IPS-11a (cell line): ENCODE measurements around the gene DQX1.
"Not testable (repeated sequence)": the region's sequence is repeated elsewhere in the genome, so short reads cannot be mapped to it uniquely, and the experiment has no call there.

Experiments
- H3K4me3 ChIP-seq: one replicate; pipeline ENCODE4 v1.5.1; 2013; ENCODE audit warnings: low read depth, low read length, control low read depth

The DQX1 gene, protein sequence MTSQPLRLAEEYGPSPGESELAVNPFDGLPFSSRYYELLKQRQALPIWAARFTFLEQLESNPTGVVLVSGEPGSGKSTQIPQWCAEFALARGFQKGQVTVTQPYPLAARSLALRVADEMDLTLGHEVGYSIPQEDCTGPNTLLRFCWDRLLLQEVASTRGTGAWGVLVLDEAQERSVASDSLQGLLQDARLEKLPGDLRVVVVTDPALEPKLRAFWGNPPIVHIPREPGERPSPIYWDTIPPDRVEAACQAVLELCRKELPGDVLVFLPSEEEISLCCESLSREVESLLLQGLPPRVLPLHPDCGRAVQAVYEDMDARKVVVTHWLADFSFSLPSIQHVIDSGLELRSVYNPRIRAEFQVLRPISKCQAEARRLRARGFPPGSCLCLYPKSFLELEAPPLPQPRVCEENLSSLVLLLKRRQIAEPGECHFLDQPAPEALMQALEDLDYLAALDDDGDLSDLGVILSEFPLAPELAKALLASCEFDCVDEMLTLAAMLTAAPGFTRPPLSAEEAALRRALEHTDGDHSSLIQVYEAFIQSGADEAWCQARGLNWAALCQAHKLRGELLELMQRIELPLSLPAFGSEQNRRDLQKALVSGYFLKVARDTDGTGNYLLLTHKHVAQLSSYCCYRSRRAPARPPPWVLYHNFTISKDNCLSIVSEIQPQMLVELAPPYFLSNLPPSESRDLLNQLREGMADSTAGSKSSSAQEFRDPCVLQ

GRCh38 chr2:74525717-74526648, at the start of gene DQX1:
Gene DQX1 (minus strand): TSS chr2:74526231. CDS start chr2:74525729, 502 bp downstream.
- H3K4me3 ChIP-seq = no peak within 1 kb of the TSS

- H3K4me3 ChIP-seq = no peak overlapping the region
Observed at GRCh38 chr2:74575320-74575719, 49.3 kb upstream of the DQX1 start.

GRCh38 chr2:74573747-74574562, 47.9 kb upstream of the DQX1 start:
- no peak overlapping the region for H3K4me3 ChIP-seq

GRCh38 chr2:74572178-74572925, 46.3 kb upstream of the DQX1 start:
- H3K4me3 ChIP-seq = no peak overlapping the region

GRCh38 chr2:74571058-74571457, 45.0 kb upstream of the DQX1 start:
- no peak overlapping the region for H3K4me3 ChIP-seq

GRCh38 chr2:74569686-74570085, 43.7 kb upstream of the DQX1 start:
- no peak overlapping the region for H3K4me3 ChIP-seq

GRCh38 chr2:74567881-74568280, 41.9 kb upstream of the DQX1 start:
- H3K4me3 ChIP-seq = no peak overlapping the region

DNA sequence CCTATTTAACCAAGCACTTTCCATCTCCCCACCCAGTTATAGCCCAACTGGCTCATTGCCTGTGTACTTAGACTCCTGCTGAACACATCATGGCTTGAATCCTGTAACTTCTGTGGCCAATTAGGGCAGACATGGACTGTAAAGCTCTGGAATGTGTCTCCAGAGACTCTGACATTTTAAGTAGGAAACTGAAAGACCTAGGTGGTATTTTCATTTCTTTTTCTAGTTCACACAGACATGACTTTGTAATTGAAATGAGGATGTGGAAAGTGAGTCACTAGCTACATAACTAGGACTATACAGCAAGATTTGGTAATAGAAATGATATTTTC, 40.7 kb upstream of the DQX1 start:
- no peak overlapping the region for H3K4me3 ChIP-seq

DNA sequence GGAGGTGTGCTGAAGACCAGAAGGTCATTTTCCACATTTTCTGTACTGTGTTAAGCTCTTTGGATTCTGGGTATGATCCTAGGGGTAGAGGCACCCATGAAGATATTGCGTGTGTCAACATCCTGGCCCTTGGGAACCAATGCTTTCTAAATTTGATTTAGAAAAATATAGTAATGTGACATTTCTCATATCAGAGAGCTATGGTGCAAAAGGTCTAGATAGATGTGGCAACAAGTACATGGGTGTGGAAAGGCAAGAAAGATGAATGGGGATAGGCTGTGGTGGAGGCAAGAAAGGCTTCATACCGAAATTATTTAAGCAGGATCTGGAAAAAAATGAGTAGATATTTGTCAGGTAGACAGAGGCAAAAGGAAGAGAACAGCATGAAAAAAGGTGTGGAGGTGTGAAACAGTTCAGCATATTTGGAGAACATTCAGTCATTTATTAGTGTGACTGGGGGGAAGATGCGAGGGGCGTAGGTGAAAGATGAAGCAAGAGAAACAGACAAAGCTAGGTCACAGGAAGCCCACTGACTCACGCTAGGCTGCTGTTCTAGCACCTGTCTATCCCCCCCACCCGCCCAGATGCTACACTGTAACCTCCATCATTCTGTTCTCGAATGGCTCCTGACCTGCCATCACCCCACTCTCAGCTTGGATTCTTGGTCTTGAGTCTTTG, 40.2 kb upstream of the DQX1 start:
- no peak overlapping the region for H3K4me3 ChIP-seq

DNA sequence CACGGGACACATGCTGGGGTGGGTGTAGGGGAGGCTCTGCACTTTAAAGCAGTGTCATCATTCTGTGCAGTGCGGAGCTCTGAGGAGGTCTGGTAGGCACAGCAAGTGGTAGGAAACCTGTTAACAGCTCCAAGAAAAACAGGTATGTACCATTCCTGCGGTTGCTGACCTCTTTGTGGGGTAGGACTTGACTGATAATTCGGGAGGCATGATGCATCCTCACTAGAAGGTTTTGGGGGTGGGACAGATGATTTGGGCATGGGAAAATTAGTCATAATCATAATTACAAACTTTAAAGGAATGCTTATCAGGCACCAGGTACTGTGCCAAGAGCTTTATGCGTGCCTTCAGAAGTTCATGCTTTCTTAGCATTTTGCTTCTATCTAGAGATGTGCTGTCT, 38.2 kb upstream of the DQX1 start:
- no peak overlapping the region for H3K4me3 ChIP-seq

- no peak overlapping the region for H3K4me3 ChIP-seq
Observed at GRCh38 chr2:74562126-74562775, 36.2 kb upstream of the DQX1 start.

DNA sequence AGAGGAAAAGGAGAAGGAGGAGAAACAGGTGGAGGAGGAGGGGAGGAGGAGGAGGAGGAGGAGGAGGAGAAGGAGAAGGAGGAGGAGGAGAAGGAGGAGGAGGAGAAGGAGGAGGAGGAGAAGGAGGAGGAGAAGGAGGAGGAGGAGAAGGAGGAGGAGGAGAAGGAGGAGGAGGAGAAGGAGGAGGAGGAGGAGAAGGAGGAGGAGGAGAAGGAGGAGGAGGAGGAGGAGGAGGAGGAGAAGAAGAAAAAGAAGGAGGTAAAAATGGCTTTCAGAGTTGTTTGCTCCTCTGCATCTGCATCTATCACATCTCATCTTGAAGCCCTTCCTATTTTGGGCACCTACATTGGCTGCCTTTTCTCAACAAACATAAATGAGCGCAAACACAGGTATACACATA, 35.0 kb upstream of the DQX1 start:
- not testable (repeated sequence) for H3K4me3 ChIP-seq

DNA sequence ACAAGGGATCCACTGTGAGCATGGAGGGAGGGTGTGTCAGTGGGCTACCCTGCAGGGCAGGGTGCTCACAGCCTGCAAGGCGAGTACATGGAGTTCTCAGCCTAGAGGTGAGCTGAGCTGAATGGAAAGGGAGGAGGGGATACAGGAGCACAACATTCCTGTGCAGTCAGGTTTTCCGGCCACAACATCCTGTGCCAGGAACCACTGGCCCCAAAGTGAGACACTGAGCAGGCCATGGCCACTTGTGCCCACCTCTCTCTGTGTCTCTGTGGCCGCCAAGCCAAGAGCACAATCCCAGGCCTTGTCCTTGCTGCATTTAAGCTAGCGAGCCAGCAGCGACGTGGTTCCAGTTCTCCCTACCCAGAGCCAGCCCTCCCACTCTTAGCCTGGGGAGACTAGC, 34.6 kb upstream of the DQX1 start:
- H3K4me3 ChIP-seq = no peak overlapping the region

DNA sequence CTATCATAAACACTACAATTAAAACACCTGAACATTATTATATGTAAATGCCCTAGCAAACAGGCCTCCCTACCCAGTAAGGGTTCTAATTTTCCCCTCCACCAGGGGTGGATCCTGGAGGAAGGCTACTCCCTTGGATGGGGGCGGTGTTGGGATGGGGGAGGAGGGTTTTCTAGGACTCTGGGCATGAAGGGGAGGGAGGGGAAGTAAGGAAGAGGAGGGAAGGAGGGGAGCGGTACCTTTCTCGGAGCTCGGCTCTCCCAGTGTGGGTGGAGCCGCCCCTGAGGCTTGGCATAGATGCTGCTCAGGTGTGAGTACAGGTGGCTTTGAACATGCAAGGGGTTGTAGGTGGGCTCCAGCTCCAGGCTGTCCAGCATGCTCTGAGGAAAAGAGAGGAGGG, 33.9 kb upstream of the DQX1 start:
- H3K4me3 ChIP-seq = no peak overlapping the region

DNA sequence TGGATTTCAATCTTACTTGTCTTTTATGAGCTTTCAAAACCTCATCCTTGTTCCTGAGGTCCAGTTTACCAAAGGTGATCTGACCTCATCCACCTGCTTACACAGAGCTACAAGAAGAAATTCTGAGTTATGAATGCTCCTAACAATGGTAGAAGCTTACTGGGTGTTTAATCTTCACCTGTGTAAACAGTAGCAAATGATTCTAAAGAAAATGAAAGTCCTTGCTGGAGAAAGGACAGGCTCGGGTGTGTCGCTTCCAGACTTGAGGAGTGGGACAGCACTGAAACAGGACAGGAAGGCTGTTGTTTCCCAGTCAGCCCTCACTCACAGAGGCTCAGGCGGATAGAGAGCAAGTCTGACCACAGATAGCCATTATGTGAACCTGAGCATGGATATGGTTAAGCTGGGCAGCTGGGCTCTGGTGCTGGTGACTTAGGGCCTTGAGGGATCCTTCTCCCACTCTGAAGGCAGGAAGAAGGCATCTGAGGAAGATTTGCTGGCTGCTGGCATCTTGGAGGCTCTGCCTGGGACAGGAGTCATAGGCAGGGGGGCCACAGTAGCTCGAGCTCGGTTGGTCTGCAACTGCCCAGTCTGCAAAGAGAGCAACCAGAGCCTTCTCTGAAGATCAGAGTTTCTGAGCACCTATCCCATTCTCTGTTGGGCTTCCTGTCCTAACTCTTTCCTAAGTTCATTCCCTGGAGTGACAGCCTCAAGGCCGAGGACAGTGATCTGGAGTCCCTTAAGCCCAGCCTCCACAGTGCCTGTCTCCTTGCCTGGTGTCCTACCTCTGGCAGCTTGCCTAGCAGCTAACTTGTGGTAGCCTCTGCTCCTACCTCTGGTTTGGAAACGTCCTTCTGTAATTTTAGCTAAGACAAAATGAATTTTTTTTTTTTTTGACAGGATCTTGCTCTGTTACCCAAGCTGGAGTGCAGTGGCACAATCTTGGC, 32.5 kb upstream of the DQX1 start:
- H3K4me3 ChIP-seq = no peak overlapping the region

DNA sequence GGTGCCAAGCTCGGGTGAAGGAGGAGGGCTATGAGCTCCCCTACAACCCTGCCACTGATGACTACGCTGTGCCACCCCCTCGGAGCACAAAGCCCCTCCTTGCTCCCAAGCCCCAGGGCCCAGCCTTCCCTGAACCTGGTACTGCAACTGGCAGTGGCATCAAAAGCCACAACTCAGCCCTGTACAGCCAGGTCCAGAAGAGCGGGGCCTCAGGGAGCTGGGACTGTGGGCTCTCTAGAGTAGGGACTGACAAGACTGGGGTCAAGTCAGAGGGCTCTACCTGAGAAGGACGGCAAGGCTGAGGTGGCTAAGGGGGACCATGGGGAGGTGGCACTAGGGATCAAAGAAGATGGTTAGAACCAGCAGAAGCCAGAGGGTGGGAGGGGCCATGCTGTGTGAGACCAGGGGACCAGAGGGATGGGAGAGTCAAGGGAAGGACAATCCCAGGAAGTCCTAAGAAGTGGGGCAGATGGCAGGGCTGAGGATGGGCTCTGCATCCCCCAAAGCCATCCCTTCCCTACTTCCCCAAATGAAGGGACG, 30.9 kb upstream of the DQX1 start:
- no peak overlapping the region for H3K4me3 ChIP-seq

- H3K4me3 ChIP-seq = no peak overlapping the region
Observed at GRCh38 chr2:74556159-74556558, 30.1 kb upstream of the DQX1 start.
